ENCODE results near the gene AP4M1. TPM values are rescaled to one million over a fixed set of nuclear protein-coding genes. Genes with fewer than 3 reads are reported as not detected.
A peak's percentile ranks its signal among the peaks of the same experiment; 100 is the strongest.

AP4M1 gene
- total and polyA plus RNA-seq, 5 experiments from 2014 or later, result 1.7 to 10.9 (median 3.6) TPM

DNA sequence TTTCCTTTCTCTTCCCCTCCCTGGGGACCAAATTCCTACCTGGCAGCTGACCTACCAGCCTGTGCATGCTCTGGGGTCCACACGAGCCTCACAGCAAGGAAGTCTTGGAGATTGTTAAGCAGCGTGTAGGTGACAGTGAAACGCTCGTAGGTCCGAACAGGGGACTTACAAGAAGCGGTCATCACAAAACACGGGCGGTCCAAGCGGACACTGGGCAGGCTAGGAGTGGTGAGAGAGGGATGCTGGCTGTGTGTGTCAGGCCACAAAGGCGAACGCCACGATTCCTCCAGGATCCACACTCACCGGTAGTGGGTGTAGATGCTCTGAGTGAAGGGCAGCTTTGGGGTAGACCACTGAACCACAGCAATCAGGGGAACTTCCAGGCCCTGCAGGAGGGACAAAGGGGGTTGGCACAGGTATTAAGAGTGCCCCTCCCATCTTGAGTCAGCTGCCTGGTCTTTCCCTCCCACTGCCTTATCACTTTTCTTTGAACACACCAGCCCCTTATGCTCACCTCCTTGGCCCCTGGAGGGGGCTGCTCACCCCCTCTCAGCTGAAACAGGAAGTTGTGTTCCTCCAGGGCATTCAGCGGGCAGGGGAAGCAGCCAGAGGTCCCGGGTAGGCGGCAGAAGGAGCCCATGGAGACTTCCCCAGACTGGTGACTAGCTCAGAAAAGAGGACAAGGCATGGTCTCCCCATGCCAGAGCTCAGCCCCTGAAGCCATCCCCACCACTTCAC lies 55.1 kb downstream of the AP4M1 start:
- peak overlapping the region; percentile 79 to 89 (median 86) for H3K4me3 Mint-ChIP-seq
- H3K27ac Mint-ChIP-seq, result peak overlapping the region; percentile 77 to 94 (median 90)
- H3K9me3 Mint-ChIP-seq, result no peaks in the 10 kb centered on the region
- DNase-seq (peak in 5 of 10 donors; percentile 34 to 55 (median 51)), ATAC-seq (peak; percentile 37 to 76)
- POLR2A ChIA-PET, result interaction anchor here (0.6 to 18.7 kb wide), 11 partner anchors 3 to 272 kb away, joined by 3 to 358 read pairs (median 5); partner anchors contain the start of genes GAL3ST4, GPC2, LAMTOR4 and MBLAC1
- peaks cover 18 to 65% (median 59%) of the 10 kb centered on the region in 4 donors for H3K4me1 Mint-ChIP-seq
- H3K36me3 Mint-ChIP-seq, result peaks cover 0 to 54% (median 9%) of the 10 kb centered on the region in 3 donors
- no peaks in the 10 kb centered on the region for H3K27me3 Mint-ChIP-seq

DNA sequence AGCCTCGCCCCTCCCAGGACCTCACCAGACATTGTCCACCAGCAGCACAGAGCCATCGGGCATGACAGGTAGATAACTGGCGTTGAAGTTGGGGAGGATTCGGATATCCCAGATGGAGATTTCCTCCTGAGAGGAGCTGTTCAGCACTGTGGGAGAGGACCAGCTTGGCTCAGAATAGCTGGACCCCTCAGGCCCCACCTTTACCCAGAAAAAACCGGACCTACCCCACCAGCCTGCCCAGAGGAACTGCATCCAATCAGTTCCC lies 55.6 kb downstream of the AP4M1 start:
- POLR2A ChIA-PET, result interaction anchor here (0.9 to 18.7 kb wide), 8 partner anchors 4 to 272 kb away, joined by 3 to 358 read pairs (median 10); partner anchors contain the start of genes GAL3ST4, GPC2, LAMTOR4 and MBLAC1
- Mint-ChIP-seq H3K4me3 (peak overlapping the region; percentile 79 to 89 (median 86)), H3K36me3 (peaks cover 0 to 49% (median 8%) of the 10 kb centered on the region in 3 donors), H3K27ac (peak overlapping the region; percentile 77 to 94 (median 90)), H3K4me1 (peaks cover 19 to 65% (median 56%) of the 10 kb centered on the region in 4 donors), H3K27me3 (no peaks in the 10 kb centered on the region), H3K9me3 (no peaks in the 10 kb centered on the region)
- ATAC-seq, result no peak
- DNase-seq, result no peak

- POLR2A ChIA-PET, result interaction anchor here (0.7 to 18.7 kb wide), 11 partner anchors 4 to 63 kb away, joined by 3 to 358 read pairs (median 7); partner anchors contain the start of genes GAL3ST4, GPC2, LAMTOR4 and MBLAC1
- no peak for DNase-seq
- Mint-ChIP-seq H3K4me1 (peaks cover 15 to 60% (median 52%) of the 10 kb centered on the region in 4 donors), H3K27ac (peak overlapping the region; percentile 77 to 95 (median 92)), H3K9me3 (no peaks in the 10 kb centered on the region), H3K4me3 (peak overlapping the region; percentile 79 to 89 (median 86)), H3K36me3 (peaks cover 0 to 43% (median 2%) of the 10 kb centered on the region in 3 donors), H3K27me3 (no peaks in the 10 kb centered on the region)
- peak in 1 of 2 donors; percentile 5 for ATAC-seq
Observed at GRCh38 chr7:100157334-100158228, 56.1 kb downstream of the AP4M1 start.

Small RNA genes within 50 kb of the gene (microRNA-seq; reads per million reads assigned to microRNA genes)
- gene MIR106B (ENCODE audit: borderline microRNAs expressed) (5,476 reads per million, percentile 93 among the genes with 10 or more reads in this experiment), gene MIR25 (ENCODE audit: borderline microRNAs expressed) (1,036 reads per million, percentile 84 among the genes with 10 or more reads in this experiment), gene MIR4658 (ENCODE audit: borderline microRNAs expressed) (not detected), gene MIR93 (ENCODE audit: borderline microRNAs expressed) (2,656 reads per million, percentile 91 among the genes with 10 or more reads in this experiment)

Other genes starting within 250 kb of the AP4M1 start
- 1 to 10 TPM; 1.1 to 1.3 TPM for gene OR2AE1, start 224.6 kb upstream of the AP4M1 start, total RNA-seq
- gene OR2AE1, start 224.6 kb upstream of the AP4M1 start, polyA plus RNA-seq, result not detected
- 10 to 100 TPM; 68.4 to 70.6 TPM for gene TRIM4, start 182.1 kb upstream of the AP4M1 start, total RNA-seq
- gene TRIM4, start 182.1 kb upstream of the AP4M1 start, polyA plus RNA-seq, result 10 to 100 TPM; 22.2 to 32.2 (median 31.0) TPM
- gene GJC3, start 172.0 kb upstream of the AP4M1 start, total RNA-seq, result 1 to 10 TPM; 1.6 to 1.7 TPM
- gene GJC3, start 172.0 kb upstream of the AP4M1 start, polyA plus RNA-seq, result 1 to 10 TPM in 1 of 3 donors, under 1 TPM in 1, not detected in 1; 0.42 to 2.0 TPM
- gene AZGP1, start 125.6 kb upstream of the AP4M1 start, total RNA-seq, result not detected
- not detected for gene AZGP1, start 125.6 kb upstream of the AP4M1 start, polyA plus RNA-seq
- 100 to 1,000 TPM; 104 to 108 TPM for gene ZKSCAN1, start 86.0 kb upstream of the AP4M1 start, total RNA-seq
- gene ZKSCAN1, start 86.0 kb upstream of the AP4M1 start, polyA plus RNA-seq, result 10 to 100 TPM; 39.1 to 63.6 (median 47.1) TPM
- gene ZSCAN21, start 51.9 kb upstream of the AP4M1 start, total RNA-seq, result 10 to 100 TPM in 1 of 2 experiments, 1 to 10 TPM in 1; 8.3 to 10.5 TPM
- 10 to 100 TPM in 1 of 3 donors, 1 to 10 TPM in 2; 5.2 to 11.2 (median 8.2) TPM for gene ZSCAN21, start 51.9 kb upstream of the AP4M1 start, polyA plus RNA-seq
- gene ZNF3, start 19.9 kb upstream of the AP4M1 start, total RNA-seq, result 10 to 100 TPM; 42.7 to 48.8 TPM
- 10 to 100 TPM; 17.4 to 28.4 (median 20.2) TPM for gene ZNF3, start 19.9 kb upstream of the AP4M1 start, polyA plus RNA-seq
- gene COPS6, start 12.7 kb upstream of the AP4M1 start, total RNA-seq, result 10 to 100 TPM; 72.0 to 80.2 TPM
- gene COPS6, start 12.7 kb upstream of the AP4M1 start, polyA plus RNA-seq, result 100 to 1,000 TPM; 107 to 145 (median 121) TPM
- gene MCM7, start 246 bp upstream of the AP4M1 start, total RNA-seq, result 100 to 1,000 TPM; 159 to 161 TPM
- 10 to 100 TPM; 28.7 to 46.6 (median 40.1) TPM for gene MCM7, start 246 bp upstream of the AP4M1 start, polyA plus RNA-seq
- gene TAF6, start 17.7 kb downstream of the AP4M1 start, total RNA-seq, result 10 to 100 TPM; 61.6 to 68.7 TPM
- gene TAF6, start 17.7 kb downstream of the AP4M1 start, polyA plus RNA-seq, result 10 to 100 TPM; 21.3 to 39.0 (median 31.5) TPM
- gene CNPY4, start 18.0 kb downstream of the AP4M1 start, total RNA-seq, result 10 to 100 TPM; 99.0 to 99.6 TPM
- gene CNPY4, start 18.0 kb downstream of the AP4M1 start, polyA plus RNA-seq, result 10 to 100 TPM; 19.8 to 23.5 (median 20.6) TPM
- gene MBLAC1, start 25.3 kb downstream of the AP4M1 start, total RNA-seq, result 1 to 10 TPM; 5.6 to 7.2 TPM
- 1 to 10 TPM; 2.1 to 2.3 (median 2.1) TPM for gene MBLAC1, start 25.3 kb downstream of the AP4M1 start, polyA plus RNA-seq
- 100 to 1,000 TPM; 170 to 206 TPM for gene LAMTOR4, start 47.3 kb downstream of the AP4M1 start, total RNA-seq
- gene LAMTOR4, start 47.3 kb downstream of the AP4M1 start, polyA plus RNA-seq, result 100 to 1,000 TPM; 403 to 435 (median 430) TPM
- gene TRAPPC14, start 57.1 kb downstream of the AP4M1 start, total RNA-seq, result 100 to 1,000 TPM; 103 to 109 TPM
- gene TRAPPC14, start 57.1 kb downstream of the AP4M1 start, polyA plus RNA-seq, result 1 to 10 TPM; 2.1 to 4.5 (median 2.4) TPM
- 10 to 100 TPM; 37.0 to 39.1 TPM for gene GAL3ST4, start 67.0 kb downstream of the AP4M1 start, total RNA-seq
- 1 to 10 TPM; 4.0 to 6.5 (median 5.4) TPM for gene GAL3ST4, start 67.0 kb downstream of the AP4M1 start, polyA plus RNA-seq
- 10 to 100 TPM; 39.0 to 40.1 TPM for gene GPC2, start 75.7 kb downstream of the AP4M1 start, total RNA-seq
- 1 to 10 TPM in 1 of 3 donors, under 1 TPM in 2; 0.09 to 1.1 (median 0.42) TPM for gene GPC2, start 75.7 kb downstream of the AP4M1 start, polyA plus RNA-seq
- 10 to 100 TPM; 12.0 to 12.1 TPM for gene STAG3, start 76.3 kb downstream of the AP4M1 start, total RNA-seq
- 1 to 10 TPM; 6.0 to 8.6 (median 6.9) TPM for gene STAG3, start 76.3 kb downstream of the AP4M1 start, polyA plus RNA-seq
- gene PVRIG, start 118.3 kb downstream of the AP4M1 start, total RNA-seq, result 10 to 100 TPM; 81.5 to 83.8 TPM
- 10 to 100 TPM; 79.1 to 85.4 (median 84.7) TPM for gene PVRIG, start 118.3 kb downstream of the AP4M1 start, polyA plus RNA-seq
- not detected for gene SPDYE3, start 206.1 kb downstream of the AP4M1 start, total RNA-seq
- 10 to 100 TPM in 1 of 3 donors, 1 to 10 TPM in 2; 4.8 to 10.9 (median 7.7) TPM for gene SPDYE3, start 206.1 kb downstream of the AP4M1 start, polyA plus RNA-seq

All from naive thymus-derived CD8-positive, alpha-beta T cell (primary cell).